Measurements from ENCODE around the gene ZNF407.
"Not testable (repeated sequence)": the region's sequence is repeated elsewhere in the genome, so short reads cannot be mapped to it uniquely, and the experiment has no call there.

The ZNF407 gene, protein sequence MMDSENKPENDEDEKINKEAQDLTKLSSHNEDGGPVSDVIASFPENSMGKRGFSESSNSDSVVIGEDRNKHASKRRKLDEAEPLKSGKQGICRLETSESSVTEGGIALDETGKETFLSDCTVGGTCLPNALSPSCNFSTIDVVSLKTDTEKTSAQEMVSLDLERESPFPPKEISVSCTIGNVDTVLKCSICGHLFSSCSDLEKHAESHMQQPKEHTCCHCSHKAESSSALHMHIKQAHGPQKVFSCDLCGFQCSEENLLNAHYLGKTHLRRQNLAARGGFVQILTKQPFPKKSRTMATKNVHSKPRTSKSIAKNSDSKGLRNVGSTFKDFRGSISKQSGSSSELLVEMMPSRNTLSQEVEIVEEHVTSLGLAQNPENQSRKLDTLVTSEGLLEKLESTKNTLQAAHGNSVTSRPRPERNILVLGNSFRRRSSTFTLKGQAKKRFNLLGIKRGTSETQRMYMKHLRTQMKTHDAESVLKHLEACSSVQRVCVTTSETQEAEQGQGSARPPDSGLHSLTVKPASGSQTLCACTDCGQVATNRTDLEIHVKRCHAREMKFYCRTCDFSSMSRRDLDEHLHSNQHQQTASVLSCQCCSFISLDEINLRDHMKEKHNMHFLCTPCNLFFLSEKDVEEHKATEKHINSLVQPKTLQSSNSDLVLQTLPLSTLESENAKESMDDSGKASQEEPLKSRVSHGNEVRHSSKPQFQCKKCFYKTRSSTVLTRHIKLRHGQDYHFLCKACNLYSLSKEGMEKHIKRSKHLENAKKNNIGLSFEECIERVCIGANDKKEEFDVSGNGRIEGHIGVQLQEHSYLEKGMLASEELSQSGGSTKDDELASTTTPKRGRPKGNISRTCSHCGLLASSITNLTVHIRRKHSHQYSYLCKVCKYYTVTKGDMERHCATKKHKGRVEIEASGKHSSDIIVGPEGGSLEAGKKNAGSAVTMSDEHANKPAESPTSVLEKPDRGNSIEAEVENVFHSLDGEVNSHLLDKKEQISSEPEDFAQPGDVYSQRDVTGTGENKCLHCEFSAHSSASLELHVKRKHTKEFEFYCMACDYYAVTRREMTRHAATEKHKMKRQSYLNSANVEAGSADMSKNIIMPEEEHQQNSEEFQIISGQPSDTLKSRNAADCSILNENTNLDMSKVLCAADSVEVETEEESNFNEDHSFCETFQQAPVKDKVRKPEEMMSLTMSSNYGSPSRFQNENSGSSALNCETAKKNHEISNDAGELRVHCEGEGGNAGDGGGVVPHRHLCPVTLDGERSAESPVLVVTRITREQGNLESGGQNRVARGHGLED (N-terminal part only)

DNA sequence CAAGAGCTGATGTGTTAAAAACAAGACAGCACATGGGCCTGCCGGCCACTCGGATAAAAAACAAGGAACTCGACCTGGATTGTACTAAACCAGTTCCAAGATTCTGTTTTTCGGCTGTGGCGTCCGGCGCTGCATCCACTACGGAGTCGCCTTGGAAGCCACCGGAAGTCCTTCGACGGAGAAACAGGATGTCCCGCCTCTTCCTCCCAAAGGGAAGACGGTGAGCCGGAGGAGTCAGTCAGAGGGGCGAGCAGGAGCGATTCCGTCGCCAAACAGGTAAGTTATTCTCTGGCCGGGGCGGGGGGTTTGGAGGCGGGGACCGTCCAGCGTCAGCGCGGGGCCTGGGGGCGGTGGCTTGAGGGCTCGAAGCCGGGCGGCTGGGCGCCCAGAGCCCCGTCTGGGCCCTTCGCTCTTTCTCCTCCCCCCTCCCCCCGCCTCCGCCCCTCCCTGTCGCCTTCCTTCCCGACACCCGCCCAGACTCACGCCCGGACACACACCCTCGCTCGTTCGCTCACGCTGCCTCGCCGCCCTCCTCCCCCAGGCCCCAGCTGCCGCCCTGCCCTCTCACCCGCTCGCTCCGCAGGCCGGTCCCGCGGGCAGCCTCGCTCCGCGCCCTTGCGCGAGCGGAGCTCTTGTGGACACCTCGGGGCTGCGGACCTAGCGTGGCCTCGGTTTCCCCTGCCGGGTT, at the start of gene ZNF407:
TSS of gene ZNF407 (plus strand) at position 209 of the 688 bp plus-strand sequence. CDS start 33,150 bp downstream, outside the sequence.
- peak; percentile 90 for DNase-seq (ENCODE audit: low spot score)

DNA sequence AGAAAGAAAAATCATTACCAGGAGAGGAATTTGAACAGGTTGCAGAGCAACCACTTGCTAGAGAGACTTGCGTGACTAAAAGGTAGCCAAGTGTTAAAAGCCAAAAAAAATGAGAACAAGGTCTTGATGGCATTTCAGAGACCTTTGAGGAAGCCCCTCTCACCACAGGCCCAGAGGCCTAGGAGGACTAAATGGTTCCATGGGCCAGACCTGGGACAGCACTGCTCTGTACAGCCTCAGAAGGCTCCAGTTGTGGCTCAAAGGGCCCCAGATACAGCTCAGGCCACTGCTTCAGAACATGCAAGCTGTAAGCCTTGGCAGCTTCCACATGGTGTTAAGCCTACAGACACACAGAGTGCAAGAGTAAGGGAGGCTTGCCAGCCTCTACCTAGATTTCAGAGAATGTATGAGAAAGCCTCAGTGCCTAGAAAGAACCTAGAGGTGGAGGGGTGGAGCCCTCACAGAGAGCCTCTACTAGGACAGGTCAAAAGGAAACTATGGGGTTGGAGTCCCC, 48.0 kb upstream of the ZNF407 start:
- no peak for DNase-seq (ENCODE audit: low spot score)

DNA sequence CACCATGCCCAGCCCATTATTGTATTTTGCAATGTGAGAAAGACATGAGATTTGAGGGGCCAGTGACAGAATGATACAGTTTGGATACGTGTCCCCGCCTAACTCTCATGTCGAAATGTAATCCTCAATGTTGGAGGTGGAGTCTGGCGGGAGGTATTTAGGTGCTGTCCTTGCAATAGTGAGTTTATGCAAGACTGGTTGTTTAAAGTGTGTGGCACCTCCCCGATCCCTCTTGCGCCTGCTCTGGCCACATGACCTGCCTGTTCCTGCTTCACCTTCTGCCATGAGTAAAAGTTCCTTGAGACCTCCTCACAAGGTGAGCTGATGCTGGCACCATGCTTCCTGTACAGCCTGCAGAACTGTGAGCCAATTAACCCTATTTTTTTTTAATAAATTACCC, 46.8 kb upstream of the ZNF407 start:
- no peak for DNase-seq (ENCODE audit: low spot score)

DNA sequence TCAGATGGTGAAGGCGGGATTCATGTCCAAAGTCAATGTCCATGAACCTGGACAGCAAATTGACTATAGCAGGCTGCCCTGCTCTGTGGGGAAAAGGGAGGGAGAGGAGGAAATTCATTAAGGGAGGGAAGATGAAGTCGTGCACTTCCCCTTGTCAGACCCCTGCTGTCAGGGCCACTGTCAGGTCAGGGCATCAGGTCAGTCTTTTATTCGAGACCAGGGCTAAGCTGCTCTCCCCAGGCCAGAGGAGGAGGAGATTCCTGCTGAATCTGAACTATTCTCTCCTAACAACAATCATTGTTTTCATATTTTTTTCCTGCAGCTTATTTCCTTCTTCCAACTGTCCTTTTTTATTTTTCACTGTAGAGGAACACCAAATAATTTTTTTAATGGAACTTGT, 46.2 kb upstream of the ZNF407 start:
- DNase-seq (ENCODE audit: low spot score) = no peak

DNA sequence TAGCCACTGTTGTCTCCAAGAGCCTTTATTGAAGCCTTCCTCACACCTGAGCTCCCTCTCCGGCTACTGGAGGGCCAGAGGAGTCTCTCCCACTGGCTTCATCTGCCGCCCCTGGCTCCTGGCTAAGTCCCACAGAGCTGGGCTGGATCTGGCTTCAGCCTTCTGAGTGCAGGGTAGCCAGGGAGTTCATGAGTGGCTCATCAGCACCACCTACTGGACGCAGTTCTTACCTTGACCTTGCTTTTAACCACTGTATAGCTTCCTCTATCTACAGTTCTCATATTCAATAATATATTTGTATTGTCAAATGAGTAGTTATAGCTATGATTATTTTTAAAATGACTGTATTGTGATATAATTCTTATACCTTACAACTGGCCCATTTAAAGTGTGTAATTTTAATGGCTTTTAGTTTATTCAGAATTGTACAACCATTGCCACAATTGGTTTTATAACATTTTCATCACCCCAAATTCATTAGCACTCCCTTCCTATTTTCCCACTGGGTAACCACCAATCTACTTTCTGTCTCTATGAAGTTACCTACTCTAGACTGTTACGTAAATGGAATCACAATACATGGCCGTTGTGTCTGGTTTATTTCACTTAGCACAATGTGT, 45.6 kb upstream of the ZNF407 start:
- peak; percentile 75 for DNase-seq (ENCODE audit: low spot score)

DNA sequence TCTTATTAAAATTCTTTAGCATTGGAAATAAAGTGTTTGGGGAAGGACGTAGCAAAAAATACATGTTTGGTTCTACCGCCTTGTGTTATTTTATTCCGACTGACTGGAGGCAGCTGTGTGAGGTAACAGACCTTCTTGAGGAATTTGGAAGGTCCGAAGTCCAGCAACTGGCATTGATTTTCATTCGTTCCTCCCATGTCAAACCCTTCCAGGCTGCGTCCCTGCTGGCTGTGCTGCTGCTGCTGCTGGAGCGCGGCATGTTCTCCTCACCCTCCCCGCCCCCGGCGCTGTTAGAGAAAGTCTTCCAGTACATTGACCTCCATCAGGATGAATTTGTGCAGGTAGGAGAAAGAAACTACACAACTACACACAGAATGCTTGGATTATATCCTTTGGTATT, 41.5 kb upstream of the ZNF407 start:
- DNase-seq (ENCODE audit: low spot score) = no peak

DNA sequence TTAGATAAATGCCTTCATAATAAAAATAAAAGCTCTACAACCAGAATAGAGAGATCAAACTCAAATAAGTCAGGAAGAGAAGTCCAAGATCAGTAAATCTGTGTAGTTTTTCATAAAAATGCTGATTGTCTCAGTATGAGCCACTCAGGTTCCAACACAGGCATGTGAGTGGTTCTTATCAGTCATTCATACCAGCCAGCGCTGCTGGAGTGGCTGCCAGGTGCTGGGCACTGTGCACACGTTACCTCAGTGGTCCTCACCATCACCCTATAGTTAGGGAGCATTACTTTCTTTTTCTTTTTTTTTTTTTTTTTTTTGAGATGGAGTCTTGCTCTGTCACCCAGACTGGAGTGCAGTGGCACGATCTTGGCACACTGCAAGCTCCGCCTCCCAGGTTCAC, 39.6 kb upstream of the ZNF407 start:
- DNase-seq (ENCODE audit: low spot score) = no peak

DNA sequence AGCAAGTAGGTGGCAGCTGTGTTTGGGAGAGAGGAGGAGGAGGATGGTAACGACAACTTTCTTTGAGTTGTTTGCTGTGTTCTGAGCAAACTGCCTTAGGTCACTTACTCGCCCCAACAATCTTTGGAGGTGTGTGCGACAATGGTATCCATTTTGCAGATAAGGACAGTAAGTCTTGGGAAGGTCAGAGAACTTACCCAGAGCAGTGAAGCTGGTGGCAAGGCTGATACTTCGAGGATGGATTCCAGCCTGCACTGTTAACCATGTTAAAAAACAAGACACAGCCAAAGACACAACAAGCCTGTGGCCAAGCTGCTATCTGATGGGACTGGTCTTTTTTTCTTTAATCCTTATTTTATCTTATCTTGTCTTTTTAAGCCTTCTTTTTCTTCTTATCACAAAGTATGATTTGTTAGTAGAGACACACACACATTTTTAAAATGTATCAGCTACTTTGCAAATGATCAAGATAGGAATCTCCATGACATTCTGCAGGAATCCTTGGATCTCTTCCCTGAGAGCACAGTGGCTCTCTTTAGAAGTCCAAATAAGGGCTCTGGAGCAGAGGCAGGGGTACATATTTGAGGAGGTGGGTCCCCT, 35.4 kb upstream of the ZNF407 start:
- DNase-seq (ENCODE audit: low spot score) = no peak

DNA sequence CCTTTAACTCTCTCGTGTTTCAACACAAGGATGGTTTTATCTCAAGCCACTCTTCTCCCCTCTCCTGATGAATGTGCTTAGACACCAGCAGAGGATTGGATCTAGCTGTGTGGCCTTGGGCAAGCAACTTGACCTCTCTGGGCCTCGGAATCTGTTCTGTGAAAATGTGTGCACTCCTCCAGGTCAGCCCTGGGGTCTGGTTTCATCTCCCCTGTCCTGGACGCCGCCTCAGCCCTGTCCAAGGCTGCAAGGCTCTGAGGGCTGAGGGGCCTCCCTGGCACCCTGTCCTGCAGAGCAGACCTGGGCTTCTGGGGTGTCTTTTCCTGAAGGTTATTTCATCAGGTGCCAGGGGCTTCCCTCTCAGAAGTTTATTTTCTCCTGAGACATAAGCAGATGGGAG, 34.9 kb upstream of the ZNF407 start:
- no peak for DNase-seq (ENCODE audit: low spot score)

DNA sequence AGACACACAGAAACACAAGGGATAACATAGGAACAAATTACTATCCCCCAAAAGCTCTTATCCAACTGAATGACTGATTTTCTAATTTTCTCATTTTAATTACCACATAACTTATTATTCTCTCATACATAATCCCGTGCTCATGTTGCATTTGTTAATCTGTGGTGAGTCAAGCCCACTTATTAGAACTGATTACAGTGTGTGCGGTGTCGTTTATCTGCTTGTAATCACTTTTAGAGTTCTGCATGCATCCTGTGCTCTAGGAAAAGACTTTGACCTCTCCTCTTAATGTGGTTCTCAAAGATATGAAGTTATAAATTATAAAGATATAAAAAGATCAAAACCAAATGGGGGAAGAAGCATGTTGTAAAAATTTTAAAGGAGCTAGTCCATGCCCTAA, 33.7 kb upstream of the ZNF407 start:
- no peak for DNase-seq (ENCODE audit: low spot score)

DNA sequence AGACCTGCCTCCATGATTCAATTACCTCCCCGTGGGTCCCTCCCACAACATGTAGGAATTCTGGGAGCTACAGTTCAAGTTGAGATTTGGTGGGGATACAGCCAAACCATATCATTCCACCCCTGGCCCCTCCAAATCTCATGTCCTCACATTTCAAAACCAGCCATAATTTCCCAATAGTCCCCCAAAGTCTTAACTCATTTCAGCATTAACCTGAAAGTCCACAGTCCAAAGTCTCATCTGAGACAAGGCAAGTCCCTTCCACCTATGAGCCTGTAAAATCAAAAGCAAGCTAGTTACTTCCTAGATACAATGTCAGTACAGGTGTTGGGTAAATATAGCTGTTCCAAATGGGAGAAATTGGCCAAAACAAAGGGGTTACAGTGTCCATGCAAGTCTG, 32.5 kb upstream of the ZNF407 start:
- DNase-seq (ENCODE audit: low spot score) = not testable (repeated sequence)

DNA sequence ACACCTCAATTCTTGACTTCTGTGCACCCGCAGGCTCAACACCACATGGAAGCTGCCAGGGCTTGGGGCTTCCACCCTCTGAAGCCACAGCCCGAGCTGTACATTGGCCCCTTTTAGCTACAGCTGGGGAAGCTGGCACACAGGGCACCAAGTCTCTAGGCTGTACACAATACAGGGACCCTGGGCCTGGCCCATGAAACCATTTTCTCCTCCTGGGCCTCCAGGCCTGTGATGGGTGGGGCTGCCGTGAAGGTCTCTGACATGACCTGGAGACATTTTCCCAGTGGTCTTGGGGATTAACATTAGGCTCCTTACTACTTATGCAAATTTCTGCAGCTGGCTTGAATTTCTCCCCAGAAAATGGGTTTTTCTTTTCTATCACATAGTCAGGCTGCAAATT, 31.7 kb upstream of the ZNF407 start:
- DNase-seq (ENCODE audit: low spot score) = not testable (repeated sequence)

DNA sequence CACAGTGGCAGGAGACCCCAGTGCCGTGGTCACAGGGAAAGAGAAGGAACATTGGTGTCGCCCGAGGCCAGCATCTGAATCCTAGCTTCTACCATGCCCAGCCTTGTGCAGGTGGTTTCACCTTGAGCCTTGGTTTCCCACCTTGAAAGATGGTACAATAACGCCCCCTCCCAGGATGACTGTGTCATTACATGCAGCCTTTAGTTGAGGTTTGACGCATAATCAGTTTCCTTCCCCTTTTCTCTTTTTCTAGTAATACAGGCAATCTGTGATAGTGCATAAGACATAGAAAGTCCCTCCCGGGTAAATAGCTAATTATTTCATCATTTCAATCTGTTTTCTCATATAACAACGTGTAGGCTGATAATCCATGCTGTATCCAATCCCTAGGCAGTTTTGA, 29.8 kb upstream of the ZNF407 start:
- no peak for DNase-seq (ENCODE audit: low spot score)

DNA sequence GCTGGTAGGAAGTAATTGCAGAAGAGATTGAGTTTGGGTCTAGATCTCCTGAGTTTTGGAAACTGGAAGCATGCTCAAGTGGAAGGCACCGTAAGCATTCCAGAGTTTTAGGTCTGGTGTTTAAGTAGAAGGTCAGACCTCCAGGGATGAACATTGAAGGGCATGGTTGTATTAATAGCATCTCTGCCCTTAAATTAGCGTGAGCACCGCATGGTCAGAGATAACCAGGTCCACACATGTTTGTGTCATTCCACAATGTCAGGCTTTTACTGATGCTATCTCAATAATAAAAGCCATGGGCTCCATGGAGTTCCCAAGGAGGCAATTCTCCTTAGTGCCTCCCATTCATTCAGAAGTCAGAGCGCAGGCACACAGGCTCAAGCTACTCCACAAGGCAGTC, 28.3 kb upstream of the ZNF407 start:
- DNase-seq (ENCODE audit: low spot score) = no peak

DNA sequence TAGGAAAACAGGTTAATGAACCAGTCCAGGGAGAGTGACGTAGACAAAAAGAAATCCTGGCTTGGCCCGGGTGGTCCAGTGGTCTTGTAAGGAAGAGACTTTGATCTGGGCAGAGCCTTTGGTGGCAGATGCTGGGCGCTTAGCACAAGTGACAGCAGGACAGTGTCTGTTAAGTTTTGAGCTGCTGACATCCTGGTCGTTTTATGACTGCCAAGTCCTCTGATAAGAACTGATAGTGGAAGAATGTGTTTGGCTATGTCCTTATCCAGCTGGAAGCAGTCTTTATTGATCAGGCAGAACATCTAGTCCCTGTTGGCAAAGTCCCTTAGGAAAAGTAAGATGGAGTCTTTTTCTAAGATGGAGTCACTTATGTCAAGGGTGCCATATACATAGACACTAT, 27.4 kb upstream of the ZNF407 start:
- DNase-seq (ENCODE audit: low spot score) = no peak

DNA sequence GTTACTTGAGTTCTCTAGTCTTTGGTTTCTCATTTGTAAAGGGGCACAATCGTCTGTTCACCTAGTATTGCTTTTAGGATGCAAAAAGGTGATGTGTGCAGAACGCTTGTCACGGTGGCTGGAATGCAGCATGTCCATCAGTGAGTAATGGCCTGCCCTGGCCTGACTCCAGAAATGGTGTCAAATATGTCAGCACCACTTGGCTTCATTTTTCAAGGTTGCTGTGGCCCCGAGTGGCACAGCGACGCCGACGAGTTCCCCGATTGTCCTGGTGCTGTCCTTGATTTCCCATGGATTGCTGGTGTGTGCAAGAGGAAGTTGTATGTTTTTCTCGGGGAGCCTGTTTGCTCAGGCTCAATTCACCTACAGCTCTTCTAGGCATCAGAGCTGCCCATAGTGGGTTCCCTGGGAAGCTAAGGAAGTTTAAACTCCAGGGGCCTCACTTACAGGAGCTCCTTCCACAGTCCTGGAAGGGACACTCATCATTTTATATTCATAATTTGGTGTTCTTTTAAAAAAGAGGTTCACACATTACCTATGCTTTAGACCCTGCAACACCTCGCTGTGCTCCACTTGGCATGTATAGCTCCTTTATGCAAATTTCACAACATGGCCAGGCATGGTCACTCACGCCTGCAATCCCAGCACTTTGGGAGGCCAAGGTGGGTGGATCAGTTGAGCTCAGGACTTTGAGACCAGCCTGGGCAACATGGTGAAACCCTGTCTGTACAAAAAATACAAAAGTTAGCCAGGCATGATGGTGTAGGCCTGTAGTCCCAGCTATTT, 25.6 kb upstream of the ZNF407 start:
- no peak for DNase-seq (ENCODE audit: low spot score)

DNA sequence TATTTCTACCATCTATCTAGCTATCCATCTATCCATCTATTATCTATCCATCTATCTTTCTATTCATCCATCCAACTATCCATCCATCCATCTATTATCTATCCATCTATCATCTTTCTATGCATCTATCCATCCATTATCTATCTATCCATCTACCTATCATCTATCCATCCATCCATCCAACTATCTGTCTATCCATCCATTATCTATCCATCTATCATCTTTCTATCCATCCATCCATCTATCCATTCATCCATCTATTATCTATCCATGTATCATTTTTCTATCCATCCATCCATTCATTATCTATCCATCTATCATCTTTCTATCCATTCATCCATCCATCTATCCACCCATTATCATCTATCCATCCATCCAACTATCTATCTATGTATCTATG, 24.6 kb upstream of the ZNF407 start:
- no peak for DNase-seq (ENCODE audit: low spot score)

DNA sequence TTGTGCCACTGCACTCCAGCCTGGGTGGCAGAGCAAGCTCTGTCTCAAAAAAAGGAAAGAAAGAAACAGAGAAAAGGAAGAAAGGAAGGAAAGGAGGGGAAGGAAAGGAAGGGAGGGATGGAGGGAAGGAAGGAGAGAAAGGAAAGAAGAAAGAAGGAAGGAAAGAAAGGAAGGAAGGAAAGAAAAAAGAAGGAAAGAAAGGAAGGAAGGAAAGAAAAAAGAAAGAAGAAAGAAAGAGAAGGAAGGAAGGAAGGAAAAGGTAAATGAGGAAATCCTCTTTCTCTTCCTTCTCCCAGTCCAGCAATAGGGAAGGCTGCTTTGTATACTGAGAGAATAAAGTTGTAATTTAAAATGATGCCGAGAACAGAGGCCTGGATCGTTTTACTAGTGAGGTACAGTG, 22.8 kb upstream of the ZNF407 start:
- DNase-seq (ENCODE audit: low spot score) = no peak

DNA sequence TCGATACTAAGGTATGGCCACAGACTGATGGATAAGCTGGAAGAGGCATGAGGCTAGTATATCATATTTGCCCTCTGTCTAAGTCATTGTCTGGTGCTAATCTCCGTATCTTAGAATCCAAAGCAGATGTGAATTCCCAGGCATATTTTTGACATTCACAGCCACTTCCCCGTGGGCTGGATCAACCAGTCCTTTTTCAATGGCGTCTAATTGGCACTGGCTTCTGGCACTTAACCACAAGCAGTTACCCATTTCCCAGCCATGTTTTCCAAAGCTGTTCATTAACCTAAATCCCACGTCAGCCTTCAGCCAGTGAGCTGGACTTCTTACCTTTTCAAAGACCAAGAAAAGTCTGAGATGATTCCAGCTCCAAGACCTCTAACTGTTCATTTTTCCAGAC, 20.7 kb upstream of the ZNF407 start:
- no peak for DNase-seq (ENCODE audit: low spot score)
